NCI-H2196 (cell line): Measurements from ENCODE around the gene RHOV.
A peak's percentile ranks its signal among the peaks of the same experiment; 100 is the strongest.
"Not testable (repeated sequence)": the region's sequence is repeated elsewhere in the genome, so short reads cannot be mapped to it uniquely, and the experiment has no call there.

Experiments
- DNase-seq: peaks from one replicate; lab custom pipeline; 2025; ENCODE audit not compliant: unreplicated experiment; lab: John Stamatoyannopoulos, UW

Gene RHOV

GRCh38 chr15:40875991-40876730 is 2.1 kb upstream of the RHOV start:
- DNase-seq: no peak

GRCh38 chr15:40872791-40873693 is 992 bp downstream of the RHOV start:
- no peak for DNase-seq

DNA sequence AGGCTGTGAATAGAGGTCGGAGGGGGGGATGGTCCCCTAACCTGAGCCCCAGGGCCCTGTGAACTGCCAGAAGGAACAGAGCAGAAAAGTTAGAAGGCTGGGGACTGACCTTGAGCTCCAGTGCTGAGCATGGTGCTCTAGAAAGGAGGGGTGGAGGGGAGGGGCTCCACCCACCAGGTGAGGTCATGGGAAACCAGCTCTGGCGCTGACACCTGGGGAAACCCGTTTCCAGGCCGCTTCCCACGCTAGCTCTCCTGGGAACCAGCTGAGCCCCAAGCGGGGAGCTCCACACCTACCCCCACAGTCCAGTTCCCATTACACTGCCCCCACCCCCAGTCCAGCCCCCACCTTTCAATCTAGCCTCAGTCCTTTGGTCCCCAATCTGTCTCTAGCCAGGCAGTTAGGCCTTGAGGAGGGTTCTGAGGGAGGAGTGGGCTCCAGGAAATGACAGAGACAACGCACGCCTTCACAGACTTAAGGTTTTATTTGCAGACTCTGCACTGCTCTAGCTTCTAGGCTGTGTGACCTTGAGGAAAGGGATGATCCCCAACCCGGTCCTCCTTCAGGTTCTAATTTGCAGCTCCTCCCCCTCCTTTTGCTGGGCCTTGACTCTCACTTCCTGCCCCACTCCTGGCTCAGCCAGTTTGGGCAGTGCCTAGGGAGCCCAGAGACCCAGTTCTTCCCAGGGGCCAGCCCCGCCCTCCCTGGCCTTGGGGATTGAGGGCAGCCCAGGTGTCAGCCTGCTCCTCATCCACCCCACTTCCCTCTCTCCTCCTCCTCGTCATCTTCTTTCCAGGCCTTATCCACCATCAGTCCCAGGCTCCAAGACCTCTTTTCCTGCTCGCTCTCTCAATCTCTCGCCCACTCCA is 2.1 kb downstream of the RHOV start:
- peak; percentile 10 for DNase-seq

DNA sequence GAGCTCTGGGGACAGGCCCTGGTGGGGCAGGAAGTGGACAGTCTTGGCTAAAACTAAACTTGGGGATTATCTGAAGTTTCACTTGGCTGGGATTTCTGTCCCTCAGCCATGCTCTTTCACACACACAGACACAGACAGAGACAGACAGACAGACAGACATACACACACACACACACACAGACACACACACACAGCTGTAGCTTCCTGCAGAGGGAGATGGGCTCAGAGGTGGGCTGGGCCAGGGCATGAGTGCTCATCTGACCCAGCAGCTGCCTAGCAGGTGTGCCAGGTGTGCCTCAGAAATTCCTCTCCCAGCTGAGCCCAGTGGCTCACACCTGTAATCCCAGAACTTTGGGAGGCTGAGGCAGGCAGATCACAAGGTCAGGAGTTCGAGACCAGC is 3.3 kb downstream of the RHOV start:
- no peak for DNase-seq

- DNase-seq: no peak
Observed at GRCh38 chr15:40869686-40870085, 4.3 kb downstream of the RHOV start.

DNA sequence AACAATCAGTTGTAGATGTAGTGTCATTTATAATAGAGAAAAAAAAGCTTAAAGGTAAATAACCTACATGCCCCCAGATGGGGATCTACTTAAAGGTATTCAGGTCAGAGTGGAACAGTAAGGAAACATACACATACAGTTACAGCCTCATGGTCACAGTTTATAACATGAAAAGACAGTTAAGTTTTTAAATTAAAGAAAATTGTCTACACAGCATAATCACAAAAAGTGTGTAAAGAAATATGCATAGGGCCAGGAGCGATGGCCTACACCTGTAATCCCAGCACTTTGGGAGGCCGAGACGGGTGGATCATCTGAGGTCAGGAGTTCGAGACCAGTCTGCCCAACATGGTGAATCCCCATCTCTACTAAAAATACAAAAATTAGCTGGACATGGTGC is 6.8 kb downstream of the RHOV start:
- no peak for DNase-seq

DNA sequence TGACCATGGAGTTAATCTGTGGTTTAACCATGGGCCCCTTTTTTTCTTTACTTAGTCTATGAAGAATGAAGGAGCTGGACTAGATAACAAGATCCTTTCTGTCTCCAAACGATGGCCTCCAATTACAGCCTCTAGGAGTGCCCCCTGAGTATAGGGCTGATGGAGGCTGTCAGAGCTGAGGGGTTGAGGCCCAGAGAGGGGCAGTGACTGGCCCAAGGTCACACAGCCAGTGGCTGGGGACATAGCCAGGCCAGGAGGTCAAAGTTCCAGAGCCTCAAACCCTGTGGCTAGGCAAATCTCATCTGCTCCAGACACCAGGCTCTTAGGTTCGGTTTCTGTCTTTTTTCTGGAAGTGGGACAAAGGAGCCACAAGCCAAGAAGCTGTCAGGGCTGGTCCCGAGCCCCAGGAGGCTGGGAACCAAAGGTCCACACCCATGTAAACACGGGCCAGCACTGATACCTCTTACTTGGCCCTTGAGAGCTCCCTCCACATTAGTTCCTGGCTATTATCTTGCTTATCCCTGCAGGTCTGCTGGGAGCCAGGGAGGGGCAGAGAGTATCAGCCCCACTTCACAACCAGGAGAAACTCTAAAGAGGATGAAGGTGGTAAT is 10.3 kb downstream of the RHOV start:
- DNase-seq: no peak

DNA sequence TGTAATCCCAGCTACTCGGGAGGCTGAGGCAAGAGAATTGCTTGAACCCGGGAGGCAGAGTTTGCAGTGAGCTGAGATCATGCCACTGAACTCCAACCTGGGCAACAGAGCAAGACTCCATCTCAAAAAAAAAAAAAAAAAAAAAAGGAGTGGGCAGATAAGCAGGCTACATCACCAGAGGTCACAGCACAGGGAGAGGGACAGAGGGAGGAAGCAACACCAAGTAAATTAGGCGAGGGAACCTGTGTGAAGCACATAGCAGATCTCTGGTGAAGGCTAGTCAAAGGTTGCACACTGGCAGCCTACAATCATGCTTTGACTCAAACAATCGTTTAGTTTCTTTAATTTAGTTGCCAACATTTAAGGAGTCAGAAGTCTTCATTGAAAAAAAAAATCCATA is 12.9 kb downstream of the RHOV start:
- not testable (repeated sequence) for DNase-seq

- DNase-seq: peak; percentile 56
Observed at GRCh38 chr15:40859206-40859851, 14.7 kb downstream of the RHOV start.

GRCh38 chr15:40858706-40859105 is 15.3 kb downstream of the RHOV start:
- no peak for DNase-seq

DNA sequence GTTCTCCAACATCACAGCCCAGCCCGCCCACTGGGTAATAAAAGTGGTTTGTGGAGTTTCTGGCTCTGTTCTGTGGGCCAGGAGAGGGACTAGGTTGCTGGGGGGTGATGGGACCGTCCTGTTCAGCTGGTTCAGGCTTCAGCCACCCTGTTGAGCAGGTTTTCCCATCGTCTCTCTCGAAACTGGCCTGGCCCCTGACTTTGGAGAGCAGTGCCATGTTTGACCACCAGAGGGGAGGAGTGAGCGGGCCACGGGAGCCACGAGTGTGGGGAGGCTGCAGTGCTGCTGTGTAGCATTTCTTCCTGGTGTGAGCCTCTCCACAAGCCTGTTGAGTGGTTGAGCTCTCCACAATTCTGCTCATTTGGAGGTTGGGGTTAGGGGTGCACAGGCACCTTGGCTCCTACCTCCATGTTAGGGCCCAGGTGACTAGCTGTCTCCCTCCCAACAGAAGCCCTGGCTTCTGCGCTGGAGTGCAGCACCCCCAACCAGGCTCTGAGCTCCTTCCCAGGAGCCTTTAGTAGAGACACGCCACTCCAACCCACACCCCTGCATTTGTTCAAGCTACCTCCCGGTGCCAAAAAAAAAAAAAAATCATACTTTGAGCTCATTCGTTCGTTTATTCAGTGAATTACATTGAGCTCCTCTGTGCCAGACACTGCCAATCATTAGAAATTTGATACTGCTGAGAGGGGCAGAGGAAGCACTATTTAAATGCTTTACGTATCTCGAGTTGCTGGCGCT is 16.3 kb downstream of the RHOV start:
- peak; percentile 60 for DNase-seq

DNA sequence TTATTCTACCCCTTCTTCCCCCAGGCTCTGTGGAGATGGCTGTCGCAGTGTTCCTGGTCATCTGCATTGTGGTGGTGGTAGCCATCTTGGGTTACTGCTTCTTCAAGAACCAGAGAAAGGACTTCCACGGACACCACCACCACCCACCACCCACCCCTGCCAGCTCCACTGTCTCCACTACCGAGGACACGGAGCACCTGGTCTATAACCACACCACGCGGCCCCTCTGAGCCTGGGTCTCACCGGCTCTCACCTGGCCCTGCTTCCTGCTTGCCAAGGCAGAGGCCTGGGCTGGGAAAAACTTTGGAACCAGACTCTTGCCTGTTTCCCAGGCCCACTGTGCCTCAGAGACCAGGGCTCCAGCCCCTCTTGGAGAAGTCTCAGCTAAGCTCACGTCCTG is 17.3 kb downstream of the RHOV start:
- DNase-seq: no peak

DNA sequence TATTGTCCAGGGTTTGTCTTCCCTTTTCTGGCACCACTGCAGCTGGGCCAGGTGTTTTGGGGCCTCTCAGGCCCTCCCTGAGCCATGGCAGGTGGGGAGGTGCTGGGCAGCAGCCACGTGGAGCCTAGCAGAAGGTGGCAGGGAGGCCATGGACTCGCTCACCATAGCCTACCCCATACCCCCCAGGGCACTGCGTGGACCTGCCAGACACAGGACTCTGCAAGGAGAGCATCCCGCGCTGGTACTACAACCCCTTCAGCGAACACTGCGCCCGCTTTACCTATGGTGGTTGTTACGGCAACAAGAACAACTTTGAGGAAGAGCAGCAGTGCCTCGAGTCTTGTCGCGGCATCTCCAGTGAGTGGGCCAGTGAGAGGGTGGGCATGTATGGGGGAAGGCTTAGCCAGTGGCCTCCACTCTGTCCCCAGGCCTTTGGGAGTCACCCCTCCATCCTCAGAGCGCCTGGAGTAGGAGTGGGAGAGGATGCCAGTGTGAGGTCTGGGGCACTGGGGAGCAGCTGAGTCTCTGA is 18.3 kb downstream of the RHOV start:
- DNase-seq: no peak

GRCh38 chr15:40854161-40854560 is 19.9 kb downstream of the RHOV start:
- DNase-seq: no peak

DNA sequence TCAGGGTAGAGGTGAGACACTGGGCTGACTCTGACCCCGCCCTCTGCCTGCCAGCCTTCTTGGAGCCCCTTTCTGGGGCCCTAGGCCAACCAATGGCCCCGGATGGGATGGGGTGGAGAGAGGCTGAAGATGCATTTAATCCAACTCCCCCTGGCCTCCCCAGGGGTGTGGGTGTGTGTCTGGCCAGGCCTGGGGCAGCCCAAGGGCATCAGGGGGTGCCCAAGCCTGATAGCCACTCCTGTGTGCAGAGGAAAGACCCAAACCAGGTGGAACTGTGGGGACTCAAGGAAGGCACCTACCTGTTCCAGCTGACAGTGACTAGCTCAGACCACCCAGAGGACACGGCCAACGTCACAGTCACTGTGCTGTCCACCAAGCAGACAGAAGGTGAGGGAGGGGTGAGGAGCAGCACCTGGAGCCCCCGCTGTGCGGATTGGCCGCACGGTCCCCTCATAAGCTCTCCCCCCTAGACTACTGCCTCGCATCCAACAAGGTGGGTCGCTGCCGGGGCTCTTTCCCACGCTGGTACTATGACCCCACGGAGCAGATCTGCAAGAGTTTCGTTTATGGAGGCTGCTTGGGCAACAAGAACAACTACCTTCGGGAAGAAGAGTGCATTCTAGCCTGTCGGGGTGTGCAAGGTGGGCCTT is 20.7 kb downstream of the RHOV start:
- no peak for DNase-seq

- no peak for DNase-seq
Observed at GRCh38 chr15:40852529-40852928, 21.5 kb downstream of the RHOV start.

DNA sequence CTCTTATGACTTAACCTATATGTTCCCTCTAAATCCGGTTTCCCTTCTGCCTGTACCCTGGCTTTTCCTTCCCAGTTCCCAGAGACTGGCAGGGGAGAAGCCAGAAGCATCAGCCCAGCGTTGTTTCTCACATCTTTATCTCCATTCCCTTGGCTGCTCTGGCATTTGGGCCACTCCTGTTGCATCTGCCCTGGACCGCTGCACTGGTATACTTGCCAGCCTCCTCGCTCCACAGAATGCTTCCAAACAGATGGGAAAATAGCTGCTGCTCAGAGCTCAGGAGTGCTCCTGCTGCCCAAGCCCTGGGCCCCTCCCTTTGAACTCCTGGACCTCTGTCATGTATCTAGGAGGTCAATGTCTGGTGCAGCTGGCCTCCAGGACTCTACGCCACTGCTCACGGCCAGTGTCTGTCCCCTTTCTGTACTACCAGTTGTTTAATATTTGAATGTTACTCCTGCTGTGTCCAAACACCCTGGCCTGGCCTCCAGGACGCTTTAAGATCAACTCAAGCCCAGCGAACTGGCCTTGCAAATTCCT is 23.4 kb downstream of the RHOV start:
- no peak for DNase-seq

DNA sequence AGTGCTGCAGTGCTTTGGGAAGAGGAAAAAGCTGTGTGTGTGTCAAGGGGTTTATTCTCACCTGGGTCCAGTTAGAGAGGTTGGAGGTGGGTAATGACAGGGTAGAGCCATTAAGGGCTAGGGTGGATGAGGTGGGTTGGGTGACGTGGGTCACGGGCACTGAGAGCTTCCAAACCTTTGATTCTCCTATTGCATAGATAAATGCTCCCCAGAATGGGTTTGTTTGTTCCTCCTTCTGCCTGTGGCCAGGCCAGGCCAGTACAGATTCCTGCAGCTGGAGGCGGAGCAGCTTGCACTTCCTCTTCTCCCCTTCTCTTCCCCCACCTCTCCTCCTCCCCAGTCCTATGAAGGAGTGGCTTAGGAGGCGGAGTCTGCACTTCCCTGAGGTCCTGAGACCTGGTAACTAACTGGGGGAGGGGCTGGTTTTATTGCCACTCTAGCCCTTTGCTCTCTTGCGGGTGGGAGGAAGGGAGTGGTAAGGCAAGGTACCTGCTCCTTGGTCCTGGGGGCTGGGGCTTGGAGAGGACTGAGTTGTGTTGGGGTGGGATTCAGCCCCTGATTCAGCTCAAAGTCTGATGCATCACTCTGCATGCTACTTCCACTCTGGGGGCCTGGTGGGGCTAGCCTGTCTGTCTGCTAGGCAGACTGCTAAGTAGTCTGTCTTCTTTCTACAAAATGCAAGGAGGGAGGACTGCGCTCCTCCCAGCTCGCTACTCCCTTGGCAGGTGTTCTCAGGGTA is 26.6 kb downstream of the RHOV start:
- peak; percentile 80 for DNase-seq
